GM18508 (cell line): Measurements from ENCODE around the gene TMEM244.
"Not testable (repeated sequence)": the region's sequence is repeated elsewhere in the genome, so short reads cannot be mapped to it uniquely, and the experiment has no call there.

Experiments used
- ATAC-seq: cut with Tn5 transposase; IDR thresholded peaks from one replicate; pipeline ENCODE4 v1.9.1; 2021; ENCODE audit warnings: moderate number of reproducible peaks; ENCODE audit not compliant: insufficient read depth, unreplicated experiment

TMEM244 gene

DNA sequence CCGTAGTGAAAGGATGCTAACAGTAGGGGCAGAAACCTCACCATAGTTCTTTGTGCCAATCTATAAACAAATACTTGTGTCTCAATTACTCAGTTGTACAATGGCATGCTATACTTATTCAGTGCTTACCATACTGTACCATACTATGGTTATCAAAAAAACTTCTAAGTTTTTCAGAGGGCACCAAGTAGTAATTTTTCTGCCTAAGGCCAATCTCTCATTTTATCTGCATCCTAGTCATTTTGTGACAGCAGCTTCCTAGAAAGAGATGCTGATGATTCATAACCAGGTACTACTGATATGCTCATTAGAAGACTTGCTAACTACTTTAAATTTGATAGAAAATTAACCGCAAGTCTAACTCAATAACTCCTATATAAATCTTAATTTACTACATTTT, 42.9 kb downstream of the TMEM244 start:
- ATAC-seq, result no peak

DNA sequence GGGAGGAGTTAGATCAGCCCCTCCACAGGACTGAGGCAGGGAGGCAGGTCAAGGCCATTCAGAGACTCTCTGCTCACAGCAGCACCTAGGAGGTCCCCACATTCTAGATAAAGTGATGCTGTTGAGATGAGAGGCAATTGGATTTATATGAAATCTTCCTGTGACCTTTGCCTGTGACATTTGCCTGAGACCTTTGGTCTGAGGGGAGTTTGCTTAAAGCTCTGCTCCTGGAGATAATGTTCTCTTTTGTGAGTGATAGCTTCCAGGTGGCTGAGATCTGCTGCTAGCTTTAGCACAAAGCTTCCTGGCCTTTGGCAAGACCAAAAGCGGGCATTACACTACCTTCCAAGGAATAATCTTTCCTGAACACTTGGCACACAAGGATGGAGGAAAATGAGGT, 43.3 kb downstream of the TMEM244 start:
- no peak for ATAC-seq

DNA sequence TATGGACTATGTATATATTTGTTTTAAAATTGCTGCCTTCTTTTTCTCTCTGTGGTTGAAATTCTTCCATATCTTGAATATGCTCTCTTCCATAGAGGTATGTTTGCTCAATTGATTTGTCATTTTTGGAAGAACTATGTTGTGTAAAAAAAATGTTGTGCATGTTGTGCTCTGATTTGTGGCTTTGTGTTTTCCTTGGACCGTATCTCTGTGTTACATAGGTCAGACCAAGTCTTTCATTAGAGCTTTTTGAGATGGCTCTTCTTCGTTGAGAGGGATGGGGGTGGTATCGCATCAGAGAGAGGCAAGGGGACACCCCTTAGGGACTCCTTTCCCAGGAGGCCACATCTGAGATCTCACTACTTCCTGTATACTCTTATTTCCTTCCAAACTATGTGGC, 43.8 kb downstream of the TMEM244 start:
- no peak for ATAC-seq

DNA sequence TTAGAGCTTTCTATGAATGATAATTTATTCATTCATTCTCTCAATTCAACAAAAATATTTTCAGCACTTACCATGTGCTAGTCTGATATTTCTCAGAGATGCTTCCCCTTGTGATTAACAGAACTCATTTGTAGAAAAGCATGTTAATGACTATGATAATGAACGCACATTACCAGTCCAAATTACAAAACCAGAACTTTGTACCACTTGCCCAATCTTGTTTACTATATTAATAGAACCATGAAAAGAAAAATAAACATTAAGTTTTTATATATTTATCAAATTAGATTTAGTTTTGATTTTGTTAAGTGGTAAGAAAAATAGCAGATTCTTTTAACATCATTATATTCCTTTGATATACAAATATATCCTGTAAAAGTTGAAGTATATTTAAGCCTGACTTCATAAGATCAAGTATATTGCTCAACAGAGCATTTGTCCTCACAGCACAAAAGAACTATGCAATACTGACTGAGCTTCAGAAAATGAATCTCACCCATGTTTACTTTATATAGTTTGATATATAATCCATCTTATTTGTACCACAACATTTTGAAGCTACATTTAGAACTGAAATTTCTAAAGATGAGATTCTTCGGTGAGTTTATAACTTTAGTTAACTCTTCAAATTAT, 48.9 kb downstream of the TMEM244 start:
- no peak for ATAC-seq

DNA sequence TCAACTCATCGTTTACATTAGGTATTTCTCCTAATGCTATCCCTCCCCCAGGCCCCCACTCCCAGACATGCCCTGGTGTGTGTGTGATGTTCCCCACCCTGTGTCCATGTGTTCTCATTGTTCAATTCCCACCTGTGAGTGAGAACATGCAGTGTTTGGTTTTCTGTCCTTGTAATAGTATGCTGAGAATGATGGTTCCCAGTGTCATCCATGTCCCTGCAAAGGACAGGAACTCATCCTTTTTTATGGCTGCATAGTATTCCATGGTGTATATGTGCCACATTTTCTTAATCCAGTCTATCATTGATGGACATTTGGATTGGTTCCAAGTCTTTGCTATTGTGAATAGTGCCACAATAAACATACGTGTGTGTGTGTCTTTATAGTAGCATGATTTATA, 54.0 kb downstream of the TMEM244 start:
- ATAC-seq, result not testable (repeated sequence)

DNA sequence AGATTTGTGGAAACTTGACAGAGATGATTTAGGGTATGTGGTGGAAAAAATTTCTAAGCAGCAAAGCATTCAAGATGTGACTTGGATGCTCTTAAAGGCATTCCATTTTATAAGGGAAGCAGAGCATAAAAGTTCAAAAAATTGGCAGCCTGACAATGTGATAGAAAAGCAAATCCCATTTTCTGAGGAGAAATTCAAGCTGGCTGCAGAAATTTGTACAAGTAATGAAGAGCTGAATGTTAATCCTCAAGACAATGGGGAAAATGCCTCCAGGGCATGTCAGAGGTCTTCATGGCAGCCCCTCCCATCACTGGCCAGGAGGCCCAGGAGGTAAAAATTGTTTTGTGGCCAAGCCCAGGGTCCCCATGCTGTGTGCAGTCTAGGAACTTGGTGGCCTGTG, 58.2 kb downstream of the TMEM244 start:
- not testable (repeated sequence) for ATAC-seq

DNA sequence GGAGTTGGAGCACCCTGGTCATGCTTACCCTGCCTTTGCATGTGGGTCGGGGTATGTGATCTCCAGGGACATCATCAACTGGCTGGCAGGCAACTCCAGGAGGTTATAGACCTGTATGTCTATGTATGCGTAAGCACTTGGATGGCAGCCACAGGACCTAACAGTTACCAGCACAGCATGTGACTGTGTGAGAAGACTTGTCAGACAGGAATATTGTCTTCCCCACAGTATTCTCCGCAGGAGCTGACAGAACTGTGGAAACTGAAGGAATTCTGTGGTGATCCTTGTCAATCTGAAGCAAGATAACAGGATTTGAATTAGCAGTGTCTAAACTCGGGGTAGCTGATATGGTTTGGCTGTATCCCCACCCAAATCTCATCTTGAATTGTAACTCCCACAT, 59.2 kb downstream of the TMEM244 start:
- ATAC-seq, result no peak

DNA sequence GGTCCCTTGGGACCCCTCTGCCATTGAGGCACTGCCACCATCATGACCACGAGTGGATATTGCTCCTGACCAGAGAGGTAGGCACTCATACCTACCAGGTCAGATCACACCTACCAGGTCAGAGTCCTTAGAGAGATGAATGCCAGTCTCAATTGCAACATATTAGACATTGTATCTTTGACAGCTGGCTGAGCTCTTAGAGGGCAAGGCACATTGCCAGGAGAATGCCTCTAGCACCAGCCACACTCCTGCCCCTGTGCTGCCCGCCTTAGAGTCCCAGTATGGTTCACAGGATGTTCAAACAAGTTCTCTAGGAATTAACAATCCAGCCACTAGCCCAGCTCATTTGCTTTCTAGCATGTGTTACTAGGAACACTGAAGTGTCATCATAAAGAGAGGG, 65.9 kb downstream of the TMEM244 start:
- ATAC-seq, result no peak

DNA sequence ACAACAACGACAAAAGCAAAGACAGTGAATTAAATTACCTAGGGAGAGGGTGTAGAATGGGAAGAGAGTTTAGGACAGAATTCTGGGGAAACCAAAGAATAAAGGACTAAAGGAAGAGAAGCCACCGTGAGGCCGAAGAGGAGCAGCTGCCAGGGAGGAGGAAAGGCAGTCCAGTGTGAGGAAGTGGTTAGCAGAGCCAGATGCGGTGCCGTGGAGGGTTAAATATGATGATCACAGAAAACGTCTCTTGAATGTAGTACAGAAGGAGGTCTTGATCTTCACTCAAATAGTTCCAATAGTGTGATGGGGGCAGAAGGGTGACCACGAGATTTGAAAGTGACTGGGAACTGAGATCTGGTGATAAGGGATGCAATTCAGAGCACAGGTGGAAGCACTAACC, 67.7 kb downstream of the TMEM244 start:
- no peak for ATAC-seq

DNA sequence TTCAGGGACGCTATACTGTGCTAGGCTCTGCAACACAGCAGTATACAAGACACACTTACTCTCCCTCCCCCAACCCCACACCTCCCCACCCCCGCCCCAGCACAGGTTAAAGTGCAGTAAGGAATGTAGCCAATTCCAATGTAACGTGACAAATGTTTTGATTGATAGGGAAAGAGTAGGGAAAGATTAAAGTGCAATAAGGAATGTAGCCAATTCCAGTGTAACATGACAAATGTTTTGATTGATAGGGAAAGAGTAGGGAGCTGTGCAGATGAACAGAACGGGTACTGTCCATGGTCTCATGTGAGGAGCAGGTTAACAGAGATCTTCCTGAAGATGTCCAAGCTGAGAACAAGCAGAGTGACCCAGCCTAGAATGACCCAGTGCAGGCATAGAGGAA, 69.1 kb downstream of the TMEM244 start:
- ATAC-seq, result no peak

DNA sequence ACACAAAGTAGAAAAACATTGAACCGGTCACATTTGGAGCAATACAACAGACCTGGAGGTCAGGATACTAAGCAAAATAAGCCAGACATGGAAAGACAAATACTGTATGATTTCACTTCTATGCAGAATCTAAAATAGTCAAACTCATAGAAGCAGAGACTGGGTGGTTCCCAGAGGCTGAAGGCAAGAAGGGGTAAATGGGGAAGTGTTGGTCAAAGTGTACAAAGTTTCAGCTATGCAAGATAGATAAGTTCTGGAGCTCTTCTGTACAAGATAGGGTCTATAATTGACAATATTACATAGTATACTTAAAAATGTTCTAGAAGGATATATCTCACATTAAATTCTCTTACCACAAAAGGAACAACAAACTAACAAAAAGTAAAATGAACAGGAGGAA, 70.3 kb downstream of the TMEM244 start:
- ATAC-seq, result no peak

DNA sequence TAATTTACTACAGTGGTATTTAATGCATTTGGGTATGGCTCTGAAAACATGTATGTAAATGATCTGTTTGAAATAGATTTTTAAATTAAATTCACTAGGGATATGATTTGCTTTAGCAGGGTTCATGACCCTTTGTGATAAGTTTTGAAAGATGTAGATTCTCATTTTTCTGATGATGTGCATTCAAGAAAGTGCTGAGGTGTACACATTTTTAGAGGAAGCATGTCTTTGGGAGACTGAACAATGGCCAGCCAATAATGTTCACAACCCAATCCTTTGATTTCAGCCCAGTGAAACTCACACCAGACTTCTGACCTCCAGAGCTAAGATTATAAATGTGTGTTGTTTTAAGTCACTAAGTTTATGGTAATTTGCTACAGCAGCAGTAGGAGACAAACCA, 71.1 kb downstream of the TMEM244 start:
- no peak for ATAC-seq

DNA sequence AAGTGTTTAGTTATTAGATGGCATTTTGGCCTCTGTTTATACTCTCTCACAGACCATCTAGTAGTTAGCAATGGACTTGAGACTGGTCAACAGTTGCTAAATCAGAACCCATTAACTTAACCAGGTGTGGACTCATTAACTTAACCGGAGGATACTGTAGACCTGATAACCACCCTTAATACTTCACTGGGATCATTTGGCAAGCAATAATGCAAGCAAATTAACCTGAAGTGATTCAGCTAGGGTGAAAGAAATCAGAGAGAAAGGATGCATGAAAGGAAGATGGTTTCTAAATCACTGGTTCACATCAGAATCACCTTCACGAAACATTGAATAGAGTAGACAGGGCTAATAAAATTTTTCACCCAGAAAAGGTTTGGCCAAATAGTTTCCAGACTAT, 73.3 kb downstream of the TMEM244 start:
- no peak for ATAC-seq

DNA sequence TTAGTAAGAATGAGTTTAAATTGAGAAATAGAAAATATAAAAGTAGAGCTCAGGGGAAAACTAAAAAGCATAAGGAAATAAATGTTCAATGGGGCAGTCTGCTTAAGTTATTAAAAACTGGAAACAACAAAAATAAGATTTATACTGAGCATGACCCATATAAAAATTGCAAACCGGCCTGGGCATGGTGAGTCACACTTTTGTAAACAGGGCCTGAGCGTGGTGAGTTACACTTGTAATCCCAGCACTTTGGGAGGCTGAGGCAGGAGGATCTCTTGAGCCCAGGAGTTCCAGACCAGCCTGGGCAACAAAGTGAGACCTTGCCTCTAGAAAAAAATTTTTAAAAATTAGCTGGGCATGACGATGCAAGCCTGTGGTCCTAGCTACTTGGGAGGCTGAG, 74.6 kb downstream of the TMEM244 start:
- no peak for ATAC-seq

DNA sequence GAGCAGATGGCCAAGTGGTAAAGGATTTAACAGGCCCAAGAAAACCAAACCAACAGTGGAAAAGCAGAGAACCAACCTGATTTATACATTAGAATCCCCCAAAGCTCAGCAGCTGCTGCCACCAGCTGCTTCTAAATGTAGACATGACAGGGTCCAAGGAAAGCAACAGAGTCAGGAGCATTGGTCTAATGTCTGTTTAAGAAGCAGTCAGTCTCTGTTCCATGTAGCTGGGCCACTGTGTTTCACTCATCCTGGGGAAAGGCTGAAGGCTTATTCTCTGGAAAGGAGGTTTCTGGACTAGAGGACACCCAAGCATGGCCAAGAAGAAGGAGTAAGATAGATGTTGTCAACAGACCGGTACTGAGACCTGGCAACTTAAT, 75.4 kb downstream of the TMEM244 start:
- ATAC-seq, result no peak

DNA sequence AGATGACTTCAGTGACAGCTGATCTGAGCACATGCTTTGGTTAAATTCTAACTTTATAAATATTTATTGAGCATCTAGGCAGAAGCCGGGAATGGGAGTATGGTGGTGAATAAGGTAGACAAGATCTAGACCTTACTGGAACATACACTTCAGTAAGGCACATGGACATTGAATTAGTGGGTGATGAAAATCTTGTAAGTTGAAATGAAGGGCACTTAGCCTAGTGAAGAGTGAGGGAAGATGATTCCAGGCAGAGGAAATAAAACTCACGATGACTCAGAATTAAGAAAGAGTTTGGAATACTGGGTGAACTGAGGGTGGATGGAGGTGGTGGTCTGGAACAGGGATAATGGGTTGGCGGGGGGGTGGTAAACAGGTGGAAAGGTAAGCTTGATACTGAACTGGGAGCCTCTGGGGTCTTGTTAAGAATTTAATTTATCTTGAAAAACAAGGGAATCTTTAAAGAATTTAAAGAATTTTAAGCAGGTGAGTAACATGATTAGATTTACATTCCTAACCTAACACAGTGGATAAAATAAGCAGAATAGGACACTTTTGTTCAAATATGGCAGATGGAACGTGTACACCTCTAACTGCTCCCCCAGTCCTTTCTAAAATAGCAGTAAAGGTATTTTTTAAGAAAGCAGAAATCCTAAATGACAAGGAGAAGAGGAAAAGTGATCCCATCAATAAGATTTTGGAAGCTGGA, 75.9 kb downstream of the TMEM244 start:
- ATAC-seq, result no peak
